ELR (cell line): ENCODE results near the gene REST.
"Not testable (repeated sequence)": the region's sequence is repeated elsewhere in the genome, so short reads cannot be mapped to it uniquely, and the experiment has no call there.

Experiments
- DNase-seq: peaks from one replicate; pipeline ENCODE4 v3.0.0-alpha.2; 2015; ENCODE audit warnings: low read depth

Gene REST

GRCh38 chr4:56909086-56909894 lies 1.6 kb downstream of the REST start:
- DNase-seq: peak; percentile 71

GRCh38 chr4:56910172-56910967 lies 2.7 kb downstream of the REST start:
- no peak for DNase-seq

GRCh38 chr4:56914336-56914735 lies 6.6 kb downstream of the REST start:
- DNase-seq: no peak

- DNase-seq: not testable (repeated sequence)
Observed at GRCh38 chr4:56914977-56915376, 7.3 kb downstream of the REST start.

GRCh38 chr4:56927196-56927595 lies 19.5 kb downstream of the REST start:
- DNase-seq: no peak

- DNase-seq: no peak
Observed at GRCh38 chr4:56930638-56931037, 22.9 kb downstream of the REST start.

GRCh38 chr4:56931924-56932323 lies 24.2 kb downstream of the REST start:
- no peak for DNase-seq

GRCh38 chr4:56937262-56937661 lies 29.6 kb downstream of the REST start:
- peak; percentile 95 for DNase-seq

- not testable (repeated sequence) for DNase-seq
Observed at GRCh38 chr4:56939826-56940225, 32.1 kb downstream of the REST start.

GRCh38 chr4:56940403-56940802 lies 32.7 kb downstream of the REST start:
- no peak for DNase-seq

GRCh38 chr4:56940971-56941370 lies 33.3 kb downstream of the REST start:
- no peak for DNase-seq

- DNase-seq: no peak
Observed at GRCh38 chr4:56941403-56941802, 33.7 kb downstream of the REST start.

- no peak for DNase-seq
Observed at GRCh38 chr4:56953680-56954520, 46.2 kb downstream of the REST start.

GRCh38 chr4:56958111-56958517 lies 50.4 kb downstream of the REST start:
- peak; percentile 93 for DNase-seq

GRCh38 chr4:56959100-56959499 lies 51.4 kb downstream of the REST start:
- DNase-seq: no peak

- DNase-seq: no peak
Observed at GRCh38 chr4:56961107-56961500, 53.4 kb downstream of the REST start.

- no peak for DNase-seq
Observed at GRCh38 chr4:56971383-56971782, 63.7 kb downstream of the REST start.

GRCh38 chr4:56972389-56972788 lies 64.7 kb downstream of the REST start:
- DNase-seq: no peak

- no peak for DNase-seq
Observed at GRCh38 chr4:56972809-56973208, 65.1 kb downstream of the REST start.

GRCh38 chr4:56973336-56973735 lies 65.6 kb downstream of the REST start:
- no peak for DNase-seq

- DNase-seq: peak; percentile 27
Observed at GRCh38 chr4:56976283-56976836, 68.7 kb downstream of the REST start.

GRCh38 chr4:56976837-56977320 lies 69.2 kb downstream of the REST start:
- DNase-seq: no peak
